WTC11 (cell line): Measurements from ENCODE around the gene AMPD3. TPM values are rescaled to one million over a fixed set of nuclear protein-coding genes. Genes with fewer than 3 reads are reported as not detected.

ENCODE experiments used
- ATAC-seq: fragments of 200-7000 bp; cut with Tn5 transposase; 2 replicates; pipeline ENCODE4 v1.10.0; 2021; ENCODE audit warnings: mild to moderate bottlenecking, moderate library complexity
- CTCF ChIA-PET: fragments of 300-600 bp; sonication (Branson Sonifier 250); formaldehyde crosslinking; loops from one replicate; lab custom pipeline; 2021; ENCODE audit warnings: antibody characterized with exemption; lab: Charles Lee
- POLR2A ChIA-PET: fragments of 350-600 bp; sonication (Branson Sonifier 250); formaldehyde crosslinking; loops from one replicate; lab custom pipeline; 2021; ENCODE audit warnings: antibody characterized with exemption; lab: Charles Lee
- DNase-seq: peaks from one replicate; pipeline ENCODE4 v3.0.0; 2021; ENCODE audit warnings: low spot score
- H3K27ac Mint-ChIP-seq: 2 replicates; pipeline ENCODE4 v1.8.0; 2021; ENCODE audit warnings: mixed read lengths
- H3K27me3 Mint-ChIP-seq: 2 replicates; pipeline ENCODE4 v1.8.0; 2021; ENCODE audit warnings: low read depth, mild to moderate bottlenecking, moderate library complexity, mixed read lengths
- H3K36me3 Mint-ChIP-seq: 2 replicates; pipeline ENCODE4 v1.8.0; 2021; ENCODE audit warnings: mixed read lengths
- H3K4me1 Mint-ChIP-seq: 2 replicates; pipeline ENCODE4 v1.8.0; 2022; ENCODE audit warnings: mixed read lengths
- H3K4me3 Mint-ChIP-seq: 2 replicates; pipeline ENCODE4 v1.8.0; 2021; ENCODE audit warnings: mild to moderate bottlenecking, moderate library complexity, mixed read lengths
- H3K9me3 Mint-ChIP-seq: 2 replicates; pipeline ENCODE4 v1.8.0; 2021; ENCODE audit warnings: mixed read lengths
- CREM ChIP-seq: sonication (generic); formaldehyde crosslinking; IDR thresholded peaks from 2 replicates; pipeline ENCODE4 v1.8.1; 2022; ENCODE audit warnings: mild to moderate bottlenecking, missing genetic modification reagents, moderate library complexity
- EMX1 ChIP-seq: fragments of 250-450 bp; sonication (Bioruptor Pico); IDR thresholded peaks from 2 replicates; pipeline ENCODE4 v1.8.0; 2021; ENCODE audit warnings: mild to moderate bottlenecking
- FOXP1 ChIP-seq: sonication (generic); formaldehyde crosslinking; IDR thresholded peaks from 2 replicates; pipeline ENCODE4 v1.8.0; 2022; ENCODE audit warnings: missing genetic modification reagents, mild to moderate bottlenecking, moderate library complexity, borderline replicate concordance
- GRHL2 ChIP-seq: fragments of 250-450 bp; sonication (Bioruptor Pico); IDR thresholded peaks from 2 replicates; pipeline ENCODE4 v1.8.0; 2022; ENCODE audit warnings: mild to moderate bottlenecking, moderate library complexity; ENCODE audit not compliant: insufficient replicate concordance, severe bottlenecking
- NFYB ChIP-seq: sonication (generic); formaldehyde crosslinking; conservative IDR thresholded peaks from 2 replicates; pipeline ENCODE4 v1.8.0; 2022; ENCODE audit warnings: low read depth, missing genetic modification reagents
- TP53 ChIP-seq: sonication (generic); formaldehyde crosslinking; IDR thresholded peaks from 2 replicates; pipeline ENCODE4 v1.8.1; 2023; ENCODE audit warnings: mild to moderate bottlenecking, missing genetic modification reagents
- ZNF263 ChIP-seq: sonication (generic); formaldehyde crosslinking; IDR thresholded peaks from 2 replicates; pipeline ENCODE4 v1.8.1; 2022; ENCODE audit warnings: low read depth, mild to moderate bottlenecking, moderate library complexity, missing genetic modification reagents
- total RNA-seq: library from RNA; stranded (reverse); gene quantifications from 3 replicates; pipeline ENCODE4 v1.2.3, GENCODE V29; 2021
- TF ChIP-seq, protein P1 (sequence below): sonication (generic); formaldehyde crosslinking; IDR thresholded peaks from 2 replicates; pipeline ENCODE4 v1.8.1; 2022; ENCODE audit warnings: mild to moderate bottlenecking, missing genetic modification reagents, moderate library complexity, borderline replicate concordance
- TF ChIP-seq, protein P2 (sequence below): sonication (generic); formaldehyde crosslinking; IDR thresholded peaks from 2 replicates; pipeline ENCODE4 v1.8.1; 2023; ENCODE audit warnings: mild to moderate bottlenecking, missing genetic modification reagents
- TF ChIP-seq, protein P3 (sequence below): sonication (generic); formaldehyde crosslinking; conservative IDR thresholded peaks from 2 replicates; pipeline ENCODE4 v1.8.1; 2022; ENCODE audit warnings: mild to moderate bottlenecking, missing genetic modification reagents
- TF ChIP-seq, protein P4 (sequence below): sonication (generic); formaldehyde crosslinking; IDR thresholded peaks from 2 replicates; pipeline ENCODE4 v1.8.0; 2022; ENCODE audit warnings: mild to moderate bottlenecking, missing genetic modification reagents
- TF ChIP-seq, protein P5 (sequence below): sonication (generic); formaldehyde crosslinking; IDR thresholded peaks from 2 replicates; pipeline ENCODE4 v1.8.0; 2022; ENCODE audit warnings: mild to moderate bottlenecking, missing genetic modification reagents
- TF ChIP-seq, protein P6 (sequence below): sonication (generic); formaldehyde crosslinking; IDR thresholded peaks from 2 replicates; pipeline ENCODE4 v1.8.1; 2023; ENCODE audit warnings: mild to moderate bottlenecking, missing genetic modification reagents, moderate library complexity
- TF ChIP-seq, protein P7 (sequence below): sonication (generic); formaldehyde crosslinking; IDR thresholded peaks from 2 replicates; pipeline ENCODE4 v1.8.0; 2023; ENCODE audit warnings: missing genetic modification reagents
- TF ChIP-seq, protein P8 (sequence below): sonication (generic); formaldehyde crosslinking; IDR thresholded peaks from 2 replicates; pipeline ENCODE4 v1.8.0; 2023; ENCODE audit warnings: missing genetic modification reagents, mild to moderate bottlenecking, borderline replicate concordance

The AMPD3 gene
- total RNA-seq, 1 experiment from 2014 or later = 6.4 TPM

DNA sequence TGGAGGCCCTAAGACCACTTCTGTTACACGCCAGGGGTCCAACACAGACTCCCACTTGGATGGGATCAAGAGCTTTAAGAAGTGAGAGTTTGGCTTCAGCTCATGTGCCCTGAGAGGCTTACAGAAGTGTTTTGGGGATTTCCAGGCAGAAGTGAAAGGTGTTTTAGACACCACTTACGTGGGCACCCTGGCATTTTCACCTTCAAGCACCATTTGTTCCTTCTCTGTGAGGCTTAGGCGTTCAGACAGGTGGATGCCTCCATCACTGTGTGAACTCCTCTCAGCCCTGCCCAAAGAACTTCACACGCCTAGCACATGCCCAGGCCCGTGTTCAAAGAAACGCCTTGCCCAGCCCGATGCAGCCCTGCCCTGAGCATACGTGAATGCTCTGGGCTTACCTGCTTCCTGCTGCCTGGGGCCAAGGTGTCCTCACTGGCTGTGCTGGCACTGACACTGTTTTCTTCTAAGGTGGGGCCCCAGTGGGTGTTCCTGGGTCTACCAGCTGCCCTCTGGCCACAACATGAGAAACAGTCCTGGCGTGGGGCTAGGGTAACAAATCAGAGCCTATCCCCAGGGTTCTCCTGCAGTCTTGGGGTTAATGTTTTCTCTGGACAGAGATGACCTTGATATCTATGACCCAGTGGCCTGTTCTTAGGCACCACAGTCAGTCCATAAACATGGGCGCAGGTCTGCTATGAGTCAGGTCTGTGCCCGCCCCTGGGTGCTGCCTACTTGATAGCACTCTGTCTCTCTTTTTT, 34.0 kb downstream of the AMPD3 start:
- Mint-ChIP-seq H3K4me1 (peaks cover 17% of the 10 kb centered on the region), H3K4me3 (no peak overlapping the region), H3K27me3 (peaks cover 3% of the 10 kb centered on the region; the same call in 1 of the 2 replicates), H3K9me3 (peaks cover 5% of the 10 kb centered on the region), H3K36me3 (peaks cover 4% of the 10 kb centered on the region; the same call in 1 of the 2 replicates), H3K27ac (no peak overlapping the region)
- CTCF ChIA-PET = interaction anchor here (0.8 to 1.2 kb wide), 3 partner anchors 10 to 246 kb away, joined by 3 to 4 read pairs (median 4); no protein-coding TSS in a partner anchor
- TF ChIP-seq TP53 (no peak), NFYB (CRISPR knock-in tag) (no peak), GRHL2 (CRISPR knock-in tag) (no peak), FOXP1 (no peak), CREM (CRISPR knock-in tag) (no peak)
- TF ChIP-seq, protein P1, sequence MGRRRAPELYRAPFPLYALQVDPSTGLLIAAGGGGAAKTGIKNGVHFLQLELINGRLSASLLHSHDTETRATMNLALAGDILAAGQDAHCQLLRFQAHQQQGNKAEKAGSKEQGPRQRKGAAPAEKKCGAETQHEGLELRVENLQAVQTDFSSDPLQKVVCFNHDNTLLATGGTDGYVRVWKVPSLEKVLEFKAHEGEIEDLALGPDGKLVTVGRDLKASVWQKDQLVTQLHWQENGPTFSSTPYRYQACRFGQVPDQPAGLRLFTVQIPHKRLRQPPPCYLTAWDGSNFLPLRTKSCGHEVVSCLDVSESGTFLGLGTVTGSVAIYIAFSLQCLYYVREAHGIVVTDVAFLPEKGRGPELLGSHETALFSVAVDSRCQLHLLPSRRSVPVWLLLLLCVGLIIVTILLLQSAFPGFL (CRISPR knock-in tag) = no peak
- TF ChIP-seq, protein P2, sequence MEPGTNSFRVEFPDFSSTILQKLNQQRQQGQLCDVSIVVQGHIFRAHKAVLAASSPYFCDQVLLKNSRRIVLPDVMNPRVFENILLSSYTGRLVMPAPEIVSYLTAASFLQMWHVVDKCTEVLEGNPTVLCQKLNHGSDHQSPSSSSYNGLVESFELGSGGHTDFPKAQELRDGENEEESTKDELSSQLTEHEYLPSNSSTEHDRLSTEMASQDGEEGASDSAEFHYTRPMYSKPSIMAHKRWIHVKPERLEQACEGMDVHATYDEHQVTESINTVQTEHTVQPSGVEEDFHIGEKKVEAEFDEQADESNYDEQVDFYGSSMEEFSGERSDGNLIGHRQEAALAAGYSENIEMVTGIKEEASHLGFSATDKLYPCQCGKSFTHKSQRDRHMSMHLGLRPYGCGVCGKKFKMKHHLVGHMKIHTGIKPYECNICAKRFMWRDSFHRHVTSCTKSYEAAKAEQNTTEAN (CRISPR knock-in tag) = no peak
- TF ChIP-seq, protein P3, sequence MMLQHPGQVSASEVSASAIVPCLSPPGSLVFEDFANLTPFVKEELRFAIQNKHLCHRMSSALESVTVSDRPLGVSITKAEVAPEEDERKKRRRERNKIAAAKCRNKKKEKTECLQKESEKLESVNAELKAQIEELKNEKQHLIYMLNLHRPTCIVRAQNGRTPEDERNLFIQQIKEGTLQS (CRISPR knock-in tag) = no peak
- TF ChIP-seq, protein P4, sequence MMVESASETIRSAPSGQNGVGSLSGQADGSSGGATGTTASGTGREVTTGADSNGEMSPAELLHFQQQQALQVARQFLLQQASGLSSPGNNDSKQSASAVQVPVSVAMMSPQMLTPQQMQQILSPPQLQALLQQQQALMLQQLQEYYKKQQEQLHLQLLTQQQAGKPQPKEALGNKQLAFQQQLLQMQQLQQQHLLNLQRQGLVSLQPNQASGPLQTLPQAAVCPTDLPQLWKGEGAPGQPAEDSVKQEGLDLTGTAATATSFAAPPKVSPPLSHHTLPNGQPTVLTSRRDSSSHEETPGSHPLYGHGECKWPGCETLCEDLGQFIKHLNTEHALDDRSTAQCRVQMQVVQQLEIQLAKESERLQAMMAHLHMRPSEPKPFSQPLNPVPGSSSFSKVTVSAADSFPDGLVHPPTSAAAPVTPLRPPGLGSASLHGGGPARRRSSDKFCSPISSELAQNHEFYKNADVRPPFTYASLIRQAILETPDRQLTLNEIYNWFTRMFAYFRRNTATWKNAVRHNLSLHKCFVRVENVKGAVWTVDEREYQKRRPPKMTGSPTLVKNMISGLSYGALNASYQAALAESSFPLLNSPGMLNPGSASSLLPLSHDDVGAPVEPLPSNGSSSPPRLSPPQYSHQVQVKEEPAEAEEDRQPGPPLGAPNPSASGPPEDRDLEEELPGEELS (CRISPR knock-in tag) = no peak
- DNase-seq (no peak), ATAC-seq (no peak)
- POLR2A ChIA-PET = no interaction called here

DNA sequence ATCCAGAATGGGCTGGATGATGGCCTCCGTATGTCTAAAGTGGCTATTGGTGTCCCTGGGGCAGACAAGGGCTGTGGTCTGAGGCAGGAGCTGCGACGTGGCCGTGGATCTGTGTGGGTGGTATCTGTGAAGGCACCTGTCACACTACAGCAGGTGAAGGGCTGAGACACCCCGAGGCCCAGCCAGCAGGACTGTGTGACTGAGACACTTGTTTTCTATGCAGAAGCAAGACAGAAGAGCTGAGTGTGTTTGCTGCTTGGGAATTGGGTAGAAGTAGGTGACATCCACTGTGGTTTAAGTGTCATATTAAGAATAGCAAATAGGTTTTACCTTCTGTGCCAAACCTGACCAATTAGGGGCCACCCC, 35.0 kb downstream of the AMPD3 start:
- TF ChIP-seq, protein P5, sequence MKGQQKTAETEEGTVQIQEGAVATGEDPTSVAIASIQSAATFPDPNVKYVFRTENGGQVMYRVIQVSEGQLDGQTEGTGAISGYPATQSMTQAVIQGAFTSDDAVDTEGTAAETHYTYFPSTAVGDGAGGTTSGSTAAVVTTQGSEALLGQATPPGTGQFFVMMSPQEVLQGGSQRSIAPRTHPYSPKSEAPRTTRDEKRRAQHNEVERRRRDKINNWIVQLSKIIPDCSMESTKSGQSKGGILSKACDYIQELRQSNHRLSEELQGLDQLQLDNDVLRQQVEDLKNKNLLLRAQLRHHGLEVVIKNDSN = no peak
- TF ChIP-seq EMX1 (CRISPR knock-in tag) (no peak), ZNF263 (no peak), FOXP1 (no peak)
- TF ChIP-seq, protein P6, sequence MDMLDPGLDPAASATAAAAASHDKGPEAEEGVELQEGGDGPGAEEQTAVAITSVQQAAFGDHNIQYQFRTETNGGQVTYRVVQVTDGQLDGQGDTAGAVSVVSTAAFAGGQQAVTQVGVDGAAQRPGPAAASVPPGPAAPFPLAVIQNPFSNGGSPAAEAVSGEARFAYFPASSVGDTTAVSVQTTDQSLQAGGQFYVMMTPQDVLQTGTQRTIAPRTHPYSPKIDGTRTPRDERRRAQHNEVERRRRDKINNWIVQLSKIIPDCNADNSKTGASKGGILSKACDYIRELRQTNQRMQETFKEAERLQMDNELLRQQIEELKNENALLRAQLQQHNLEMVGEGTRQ = no peak
- TF ChIP-seq, protein P7, sequence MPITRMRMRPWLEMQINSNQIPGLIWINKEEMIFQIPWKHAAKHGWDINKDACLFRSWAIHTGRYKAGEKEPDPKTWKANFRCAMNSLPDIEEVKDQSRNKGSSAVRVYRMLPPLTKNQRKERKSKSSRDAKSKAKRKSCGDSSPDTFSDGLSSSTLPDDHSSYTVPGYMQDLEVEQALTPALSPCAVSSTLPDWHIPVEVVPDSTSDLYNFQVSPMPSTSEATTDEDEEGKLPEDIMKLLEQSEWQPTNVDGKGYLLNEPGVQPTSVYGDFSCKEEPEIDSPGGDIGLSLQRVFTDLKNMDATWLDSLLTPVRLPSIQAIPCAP = no peak
- TF ChIP-seq, protein P8, sequence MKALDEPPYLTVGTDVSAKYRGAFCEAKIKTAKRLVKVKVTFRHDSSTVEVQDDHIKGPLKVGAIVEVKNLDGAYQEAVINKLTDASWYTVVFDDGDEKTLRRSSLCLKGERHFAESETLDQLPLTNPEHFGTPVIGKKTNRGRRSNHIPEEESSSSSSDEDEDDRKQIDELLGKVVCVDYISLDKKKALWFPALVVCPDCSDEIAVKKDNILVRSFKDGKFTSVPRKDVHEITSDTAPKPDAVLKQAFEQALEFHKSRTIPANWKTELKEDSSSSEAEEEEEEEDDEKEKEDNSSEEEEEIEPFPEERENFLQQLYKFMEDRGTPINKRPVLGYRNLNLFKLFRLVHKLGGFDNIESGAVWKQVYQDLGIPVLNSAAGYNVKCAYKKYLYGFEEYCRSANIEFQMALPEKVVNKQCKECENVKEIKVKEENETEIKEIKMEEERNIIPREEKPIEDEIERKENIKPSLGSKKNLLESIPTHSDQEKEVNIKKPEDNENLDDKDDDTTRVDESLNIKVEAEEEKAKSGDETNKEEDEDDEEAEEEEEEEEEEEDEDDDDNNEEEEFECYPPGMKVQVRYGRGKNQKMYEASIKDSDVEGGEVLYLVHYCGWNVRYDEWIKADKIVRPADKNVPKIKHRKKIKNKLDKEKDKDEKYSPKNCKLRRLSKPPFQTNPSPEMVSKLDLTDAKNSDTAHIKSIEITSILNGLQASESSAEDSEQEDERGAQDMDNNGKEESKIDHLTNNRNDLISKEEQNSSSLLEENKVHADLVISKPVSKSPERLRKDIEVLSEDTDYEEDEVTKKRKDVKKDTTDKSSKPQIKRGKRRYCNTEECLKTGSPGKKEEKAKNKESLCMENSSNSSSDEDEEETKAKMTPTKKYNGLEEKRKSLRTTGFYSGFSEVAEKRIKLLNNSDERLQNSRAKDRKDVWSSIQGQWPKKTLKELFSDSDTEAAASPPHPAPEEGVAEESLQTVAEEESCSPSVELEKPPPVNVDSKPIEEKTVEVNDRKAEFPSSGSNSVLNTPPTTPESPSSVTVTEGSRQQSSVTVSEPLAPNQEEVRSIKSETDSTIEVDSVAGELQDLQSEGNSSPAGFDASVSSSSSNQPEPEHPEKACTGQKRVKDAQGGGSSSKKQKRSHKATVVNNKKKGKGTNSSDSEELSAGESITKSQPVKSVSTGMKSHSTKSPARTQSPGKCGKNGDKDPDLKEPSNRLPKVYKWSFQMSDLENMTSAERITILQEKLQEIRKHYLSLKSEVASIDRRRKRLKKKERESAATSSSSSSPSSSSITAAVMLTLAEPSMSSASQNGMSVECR = no peak
- TF ChIP-seq, protein P2 (CRISPR knock-in tag) = no peak
- Mint-ChIP-seq H3K27ac (no peak overlapping the region), H3K9me3 (peaks cover 7% of the 10 kb centered on the region), H3K4me3 (no peak overlapping the region), H3K4me1 (peaks cover 17% of the 10 kb centered on the region), H3K36me3 (peaks cover 6% of the 10 kb centered on the region), H3K27me3 (peaks cover 3% of the 10 kb centered on the region; the same call in 1 of the 2 replicates)
- DNase-seq (no peak), ATAC-seq (no peak)
- ChIA-PET CTCF (no interaction called here), POLR2A (no interaction called here)
